C1 segment of cervical spinal cord (tissue), 14 donors: ENCODE results near the gene PLPP4.
"Not testable (repeated sequence)": the region's sequence is repeated elsewhere in the genome, so short reads cannot be mapped to it uniquely, and the experiment has no call there.

ENCODE experiments used
- DNase-seq, 14 donors: peaks; one replicate each; lab custom pipeline; 2025; lab: John Stamatoyannopoulos, UW

The PLPP4 gene

GRCh38 chr10:120486671-120487205 lies 29.7 kb downstream of the PLPP4 start:
- no peak for DNase-seq

DNA sequence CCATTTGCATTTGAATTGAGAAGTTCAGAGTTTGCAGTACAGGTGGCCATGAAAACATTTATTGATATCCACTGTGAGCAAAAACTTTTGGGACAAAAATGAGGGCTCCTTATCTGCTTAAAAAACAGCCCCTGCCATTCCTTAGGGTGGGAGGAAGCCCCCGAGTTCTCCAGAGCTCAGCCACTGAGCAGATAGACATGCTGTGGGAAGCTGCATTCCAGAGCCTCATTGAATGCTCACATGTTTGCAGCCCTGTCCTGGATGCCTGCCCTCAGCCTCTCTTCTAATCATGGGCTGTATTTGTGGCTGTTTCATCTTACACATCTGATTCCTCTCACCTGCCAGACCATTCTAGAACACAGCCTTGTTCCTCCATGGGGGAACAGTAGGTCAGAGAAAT lies 33.3 kb downstream of the PLPP4 start:
- no peak for DNase-seq

DNA sequence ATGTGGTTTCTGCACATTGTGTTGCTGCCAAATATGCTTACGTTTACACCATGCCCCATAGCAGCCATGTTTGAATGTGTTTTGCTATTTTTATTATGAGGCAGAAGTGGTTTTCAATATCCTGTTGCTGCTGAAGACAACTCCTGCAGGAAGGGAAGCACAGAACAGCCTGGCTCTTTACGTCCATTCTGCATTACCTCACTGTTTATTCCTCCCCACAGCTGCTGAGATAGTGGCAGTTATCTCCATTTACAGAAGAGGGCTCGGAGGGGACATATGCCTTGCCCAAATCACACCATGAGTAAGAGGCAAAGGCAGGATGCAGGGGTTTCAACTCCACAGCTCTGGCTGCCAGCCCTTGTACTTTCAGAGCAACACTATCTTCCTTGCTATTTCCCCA lies 35.3 kb downstream of the PLPP4 start:
- no peak for DNase-seq

- DNase-seq: no peak
Measured at GRCh38 chr10:120493411-120494312, 36.6 kb downstream of the PLPP4 start.

- no peak for DNase-seq
Measured at GRCh38 chr10:120494313-120494710, 37.3 kb downstream of the PLPP4 start.

DNA sequence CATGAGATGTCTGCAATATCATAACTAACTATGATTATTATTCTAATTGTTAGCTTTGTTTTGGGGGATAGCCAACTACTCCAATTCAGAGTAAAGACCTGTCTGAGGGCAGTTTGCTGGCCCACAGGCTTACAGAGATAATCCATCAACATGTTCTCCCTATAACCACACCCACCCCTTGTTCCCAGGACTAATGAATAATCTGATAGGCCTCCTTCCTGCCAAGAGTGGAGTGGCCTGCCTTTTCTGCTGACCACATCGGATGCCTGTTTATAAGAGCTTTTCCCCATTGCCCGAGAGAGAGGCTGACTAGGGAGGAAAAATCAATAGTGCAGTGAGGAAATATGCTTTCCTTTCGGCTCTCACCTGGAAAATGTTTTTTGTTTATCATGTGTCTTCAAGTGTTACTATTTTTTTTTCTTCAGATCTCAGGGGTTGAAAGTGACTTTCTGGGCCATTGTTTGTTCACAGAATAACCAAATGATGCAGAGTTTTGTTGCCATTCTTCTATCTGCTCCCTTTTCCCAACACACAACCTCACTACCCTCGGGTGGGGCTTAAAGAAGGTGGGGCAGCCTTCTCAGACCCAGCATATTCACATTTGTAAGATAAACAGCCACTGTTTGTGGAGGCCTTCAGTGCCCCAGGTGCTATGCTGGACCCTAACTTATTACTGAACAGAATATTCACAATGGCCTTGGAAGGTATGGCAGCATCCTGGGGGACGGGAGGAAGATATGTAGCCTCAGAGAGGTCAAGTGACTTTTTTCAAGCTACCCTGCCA lies 38.4 kb downstream of the PLPP4 start:
- no peak for DNase-seq

DNA sequence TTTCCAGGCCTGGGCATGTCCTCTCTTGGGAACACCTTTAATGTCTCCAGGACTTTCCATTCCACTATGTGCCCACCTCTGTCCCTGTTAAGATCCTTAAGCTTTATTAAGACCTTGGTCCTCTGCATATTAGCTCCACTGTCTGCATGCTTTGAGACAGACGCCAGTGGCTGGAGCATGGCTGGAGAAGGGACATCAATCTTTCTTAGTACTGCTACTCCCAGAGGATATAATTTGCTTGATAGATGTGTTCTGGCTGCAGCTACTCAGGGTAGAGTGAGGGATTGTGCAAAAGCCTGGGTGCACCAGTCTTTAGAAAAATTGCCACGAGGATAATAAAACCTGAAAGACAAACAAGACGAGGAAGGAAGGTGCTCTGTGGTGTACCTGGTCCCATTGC lies 42.9 kb downstream of the PLPP4 start:
- DNase-seq: no peak

GRCh38 chr10:120503689-120504088 lies 46.7 kb downstream of the PLPP4 start:
- no peak for DNase-seq

DNA sequence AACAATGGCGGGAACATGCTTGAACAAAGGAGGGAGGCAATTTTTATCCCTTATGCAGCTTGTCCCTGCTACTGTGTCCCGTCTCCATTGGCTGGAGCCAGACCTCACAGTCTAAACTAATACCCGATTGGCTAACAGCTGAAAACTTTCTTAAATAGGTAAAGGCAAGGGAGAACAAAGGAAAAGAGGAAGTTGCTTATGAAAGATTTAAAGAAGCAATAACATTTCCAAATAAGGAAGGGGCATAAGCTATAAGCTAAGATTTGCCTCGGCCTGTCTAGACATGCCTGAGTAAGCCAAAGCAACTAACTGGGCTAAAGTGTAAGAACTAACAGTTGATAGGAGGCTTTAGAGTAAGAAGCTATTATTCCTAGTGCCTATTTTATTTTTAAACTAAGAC lies 47.2 kb downstream of the PLPP4 start:
- DNase-seq: not testable (repeated sequence)

GRCh38 chr10:120505056-120505455 lies 48.0 kb downstream of the PLPP4 start:
- DNase-seq: peak in 3 of 14 donors; percentile 8 to 12 (median 8)

DNA sequence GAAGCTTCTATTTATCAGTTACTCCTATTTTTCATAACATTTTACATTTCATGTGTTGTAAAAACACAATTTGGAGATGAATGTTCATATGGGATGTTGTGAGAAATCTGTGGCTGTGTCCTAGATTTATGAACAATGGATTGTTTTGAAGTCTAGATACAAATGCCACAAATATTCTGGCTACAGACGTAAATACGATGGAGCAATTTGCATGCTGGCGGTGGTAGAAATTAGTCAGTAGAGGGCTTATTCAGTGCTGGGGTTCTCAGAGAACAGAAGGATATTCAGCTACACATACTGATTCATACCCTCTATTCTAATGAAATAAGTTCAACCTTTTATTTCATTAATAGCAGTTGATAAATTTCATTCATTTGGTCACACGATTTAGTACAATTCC lies 48.8 kb downstream of the PLPP4 start:
- DNase-seq: peak in 1 of 14 donors; percentile 4

GRCh38 chr10:120506674-120507073 lies 49.6 kb downstream of the PLPP4 start:
- DNase-seq: peak in 1 of 14 donors; percentile 19

- DNase-seq: no peak
Measured at GRCh38 chr10:120507175-120507574, 50.1 kb downstream of the PLPP4 start.

DNA sequence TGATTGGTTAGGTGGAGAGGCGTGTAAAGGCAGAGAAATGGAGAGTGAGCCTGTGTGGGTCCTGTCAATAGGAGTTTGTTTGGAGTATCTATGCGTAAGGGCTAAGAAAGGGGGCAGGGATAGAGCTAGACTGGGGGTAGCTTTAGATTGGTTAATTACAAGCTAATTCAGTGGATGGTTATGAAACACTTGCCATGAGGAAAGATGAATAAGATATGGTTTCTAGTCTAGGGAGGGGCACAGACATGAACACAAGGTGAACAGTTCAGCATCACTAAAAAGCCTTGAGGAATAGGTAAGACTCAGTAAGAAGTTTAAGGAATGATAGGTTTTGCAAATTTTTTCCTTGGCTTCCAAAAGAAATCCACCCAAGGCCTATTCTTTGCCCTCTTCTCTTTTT lies 50.6 kb downstream of the PLPP4 start:
- DNase-seq: no peak

DNA sequence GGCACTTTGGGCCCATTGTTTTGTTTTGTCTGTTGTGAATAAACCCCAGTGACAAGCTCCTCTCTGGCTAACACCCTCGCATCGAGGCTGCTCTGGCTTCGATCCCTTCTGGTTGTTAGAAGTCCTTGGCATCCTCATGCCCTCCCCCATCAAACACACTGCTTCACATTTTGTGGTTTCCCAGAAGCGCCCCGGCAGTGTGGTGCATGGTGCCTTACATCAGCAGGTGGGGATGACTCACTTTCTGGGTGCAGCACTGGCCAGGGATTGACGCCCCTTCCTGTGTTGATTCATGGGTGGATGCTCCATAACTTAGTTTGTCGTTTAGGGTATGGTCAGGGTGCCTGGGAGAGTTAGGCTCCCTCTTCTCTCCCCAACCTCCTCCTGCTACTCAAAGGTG lies 51.4 kb downstream of the PLPP4 start:
- peak in 2 of 14 donors; percentile 11 to 66 for DNase-seq

DNA sequence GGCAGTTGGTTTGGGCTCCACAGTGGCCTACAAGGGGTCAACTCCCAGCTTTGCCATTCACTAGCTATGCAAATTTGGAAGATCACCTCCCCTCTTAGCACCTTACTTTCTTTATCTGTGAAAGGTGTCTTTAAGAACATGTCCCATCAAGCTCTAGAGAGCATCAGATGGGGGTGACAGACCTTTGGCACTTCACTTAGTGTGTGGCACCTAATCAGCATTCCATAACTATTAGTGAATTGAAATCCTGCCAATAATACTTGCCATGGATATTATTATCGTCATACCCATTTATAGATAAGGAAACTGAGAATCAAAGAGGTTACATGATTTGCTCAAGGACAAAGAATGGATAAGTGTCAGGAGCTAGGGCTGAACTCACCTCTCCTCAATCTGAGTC lies 51.9 kb downstream of the PLPP4 start:
- no peak for DNase-seq

DNA sequence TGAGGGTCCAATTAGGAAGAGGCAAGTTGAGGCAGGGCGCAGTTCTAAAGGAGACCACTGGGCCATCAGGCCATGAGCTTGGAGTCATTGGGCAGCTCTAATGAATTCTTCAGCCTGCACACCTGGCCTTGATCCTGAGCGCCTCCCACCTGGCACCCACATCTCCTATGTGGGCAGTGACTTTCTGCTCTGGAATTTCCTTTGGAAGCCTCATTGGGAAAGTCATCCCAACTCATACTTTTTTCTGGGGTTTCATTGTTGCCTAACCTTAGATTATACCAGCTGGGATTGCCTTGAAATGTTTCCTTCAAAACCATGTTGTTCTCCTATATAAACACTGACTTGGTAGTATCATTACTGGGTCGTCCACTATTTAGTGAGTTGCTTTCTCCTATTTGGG lies 54.1 kb downstream of the PLPP4 start:
- no peak for DNase-seq

GRCh38 chr10:120513307-120513796 lies 56.3 kb downstream of the PLPP4 start:
- no peak for DNase-seq

DNA sequence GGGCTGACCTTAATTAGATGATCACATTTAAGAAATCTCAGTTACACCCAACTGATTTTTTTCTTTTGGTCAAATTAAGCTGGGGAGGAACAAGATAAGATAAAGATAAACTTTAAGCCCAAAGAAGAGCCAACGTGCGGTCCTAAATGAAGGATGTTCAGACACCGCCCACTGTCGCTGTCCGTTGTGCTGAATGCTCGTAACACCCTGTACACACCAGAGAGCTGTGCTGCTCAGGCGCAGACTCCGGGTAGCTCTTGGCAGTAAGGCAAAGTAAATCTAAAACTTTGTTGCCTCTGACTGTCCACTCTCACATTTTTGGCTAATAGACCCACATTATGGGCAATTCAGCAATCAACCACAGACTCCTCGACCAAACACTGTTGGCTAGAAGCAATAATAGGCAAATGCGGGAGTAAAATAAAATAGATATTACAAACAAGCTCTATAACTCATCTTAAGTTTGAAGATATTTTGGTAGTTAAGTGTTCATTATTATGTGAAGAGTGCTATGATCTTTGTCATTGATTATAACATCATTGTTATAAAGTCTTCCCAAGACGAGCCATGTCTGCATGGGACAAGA lies 57.1 kb downstream of the PLPP4 start:
- DNase-seq: no peak

DNA sequence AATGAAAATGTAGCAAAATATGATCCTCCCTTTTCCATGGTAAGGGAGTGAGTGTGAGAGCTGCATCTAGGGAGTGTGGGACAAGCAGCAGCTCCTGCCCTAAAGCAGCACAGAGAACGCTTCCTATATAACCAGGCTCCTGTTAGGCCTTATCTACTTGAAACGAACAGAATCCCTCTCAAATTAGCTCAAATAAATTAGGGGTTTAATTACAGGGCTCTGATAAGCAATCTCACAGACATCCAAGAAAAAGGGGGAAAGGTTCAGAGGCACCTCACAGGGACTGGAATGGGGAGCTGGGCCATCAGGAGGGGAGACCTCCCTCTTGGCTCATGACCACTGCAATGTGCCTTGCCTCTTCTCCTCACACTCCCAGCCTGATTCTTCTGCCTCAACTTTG lies 57.9 kb downstream of the PLPP4 start:
- DNase-seq: no peak

- DNase-seq: no peak
Measured at GRCh38 chr10:120515741-120516140, 58.7 kb downstream of the PLPP4 start.

DNA sequence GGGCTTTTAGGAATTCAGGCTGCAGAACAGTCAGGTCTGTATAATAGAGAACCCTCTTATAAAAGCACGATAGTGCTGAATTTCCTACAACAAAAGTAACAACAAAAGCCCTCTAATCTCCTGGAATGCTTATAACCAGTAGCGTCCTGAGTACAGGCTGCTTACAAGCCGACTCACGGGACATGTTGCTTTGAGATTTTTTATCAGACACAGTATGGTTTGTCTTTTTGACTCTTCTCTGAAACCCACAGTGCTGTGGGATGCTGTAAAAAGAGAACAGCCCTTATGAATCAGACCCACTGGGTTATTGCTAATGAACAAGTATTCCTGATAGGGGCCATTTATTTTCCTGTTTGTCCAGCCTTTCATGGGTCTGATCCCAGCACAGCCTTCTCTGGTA lies 59.4 kb downstream of the PLPP4 start:
- DNase-seq: no peak
